DOHH2 (cell line): ENCODE data around the gene C7orf57.
"Not testable (repeated sequence)": the region's sequence is repeated elsewhere in the genome, so short reads cannot be mapped to it uniquely, and the experiment has no call there.

Experiments
- H3F3A ChIP-seq: fragments of 200-600 bp; sonication (generic), shearing (Covaris generic); 2 replicates; pipeline ENCODE4 v1.6.0; 2016; ENCODE audit warnings: antibody characterized with exemption, mild to moderate bottlenecking; ENCODE audit not compliant: control insufficient read depth, insufficient read depth
- H3K27ac ChIP-seq: fragments of 200-600 bp; sonication (generic); 2 replicates; pipeline ENCODE4 v1.5.1; 2014; ENCODE audit warnings: low read depth, mild to moderate bottlenecking, low read length, moderate library complexity
- H3K27me3 ChIP-seq: fragments of 200-600 bp; sonication (generic); 2 replicates; pipeline ENCODE4 v1.6.1; 2014; ENCODE audit warnings: mild to moderate bottlenecking, low read length, mixed read lengths; ENCODE audit not compliant: control insufficient read depth
- H3K36me3 ChIP-seq: fragments of 200-600 bp; sonication (generic); 2 replicates; pipeline ENCODE4 v1.6.1; 2014; ENCODE audit warnings: mild to moderate bottlenecking, low read length, moderate library complexity, mixed read lengths; ENCODE audit not compliant: control insufficient read depth
- H3K4me1 ChIP-seq: fragments of 200-600 bp; sonication (generic); 2 replicates; pipeline ENCODE4 v1.6.1; 2014; ENCODE audit warnings: mild to moderate bottlenecking, low read length, mixed read lengths; ENCODE audit not compliant: control insufficient read depth
- H3K4me2 ChIP-seq: fragments of 200-600 bp; sonication (generic); 2 replicates; pipeline ENCODE4 v1.6.0; 2014; ENCODE audit warnings: mild to moderate bottlenecking, low read length, moderate library complexity
- H3K4me3 ChIP-seq: fragments of 200-600 bp; sonication (generic); 2 replicates; pipeline ENCODE4 v1.5.1; 2014; ENCODE audit warnings: mild to moderate bottlenecking, low read length, mixed read lengths
- H3K79me2 ChIP-seq: fragments of 200-600 bp; sonication (generic); 2 replicates; pipeline ENCODE4 v1.6.1; 2014; ENCODE audit warnings: mild to moderate bottlenecking, low read length, mixed read lengths; ENCODE audit not compliant: control insufficient read depth
- H3K9me2 ChIP-seq: fragments of 200-600 bp; sonication (generic); replicated peaks from 2 replicates; pipeline ENCODE4 v1.6.1; 2014; ENCODE audit warnings: mild to moderate bottlenecking, low read length, mixed read lengths; ENCODE audit not compliant: control insufficient read depth
- H3K9me3 ChIP-seq: fragments of 200-600 bp; sonication (generic); 2 replicates; pipeline ENCODE4 v1.6.1; 2014; ENCODE audit warnings: antibody characterized with exemption, low read length, mixed read lengths; ENCODE audit not compliant: control insufficient read depth, insufficient read depth
- H4K20me1 ChIP-seq: fragments of 200-600 bp; sonication (generic); 2 replicates; pipeline ENCODE4 v1.6.0; 2014; ENCODE audit warnings: low read depth, mild to moderate bottlenecking, antibody characterized with exemption, low read length, moderate library complexity; ENCODE audit not compliant: control insufficient read depth, insufficient read depth
- EZH2phosphoT487 ChIP-seq: fragments of 200-600 bp; sonication (generic); IDR thresholded peaks from 2 replicates; pipeline ENCODE4 v1.6.1; 2017; ENCODE audit warnings: borderline replicate concordance, mild to moderate bottlenecking, antibody characterized with exemption, low read length, moderate library complexity, mixed read lengths
- TF ChIP-seq, protein P1 (sequence below): fragments of 200-600 bp; sonication (generic); IDR thresholded peaks from one replicate; pipeline ENCODE4 v1.5.1; 2014; ENCODE audit warnings: antibody characterized with exemption, mild to moderate bottlenecking, low read depth, low read length; ENCODE audit not compliant: poor library complexity, severe bottlenecking

The C7orf57 gene

DNA sequence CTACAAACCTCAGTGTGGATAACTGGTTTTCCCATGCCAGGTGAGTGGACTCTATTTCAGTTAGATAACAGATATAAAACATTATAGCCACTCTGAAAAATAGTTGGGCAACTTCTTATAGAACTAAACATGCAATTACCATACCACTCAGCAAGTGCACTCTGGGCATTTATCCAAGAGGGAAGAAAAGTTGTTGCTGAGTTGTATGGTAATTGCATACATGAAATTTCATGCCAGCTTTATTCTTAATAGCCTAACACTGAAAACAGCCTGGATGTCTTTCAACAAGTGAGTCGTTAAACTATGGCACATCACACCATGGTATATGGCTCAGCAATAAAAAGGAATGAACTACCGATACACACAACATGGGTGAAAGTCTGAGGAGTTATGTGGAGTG, 43.1 kb downstream of the C7orf57 start:
- H3K27ac ChIP-seq: no peak overlapping the region
- H3K36me3 ChIP-seq: no peaks in the 10 kb centered on the region
- H4K20me1 ChIP-seq: no peaks in the 10 kb centered on the region
- H3K27me3 ChIP-seq: peaks cover 4% of the 10 kb centered on the region; the same call in 1 of the 2 replicates
- no peaks in the 10 kb centered on the region for H3K4me1 ChIP-seq
- H3K9me2 ChIP-seq: no peaks in the 10 kb centered on the region
- no peaks in the 10 kb centered on the region for H3K79me2 ChIP-seq
- H3F3A ChIP-seq: no peaks in the 10 kb centered on the region
- H3K4me2 ChIP-seq: no peak overlapping the region
- H3K9me3 ChIP-seq: no peaks in the 10 kb centered on the region
- no peak for TF ChIP-seq EZH2phosphoT487
- TF ChIP-seq, protein P1, sequence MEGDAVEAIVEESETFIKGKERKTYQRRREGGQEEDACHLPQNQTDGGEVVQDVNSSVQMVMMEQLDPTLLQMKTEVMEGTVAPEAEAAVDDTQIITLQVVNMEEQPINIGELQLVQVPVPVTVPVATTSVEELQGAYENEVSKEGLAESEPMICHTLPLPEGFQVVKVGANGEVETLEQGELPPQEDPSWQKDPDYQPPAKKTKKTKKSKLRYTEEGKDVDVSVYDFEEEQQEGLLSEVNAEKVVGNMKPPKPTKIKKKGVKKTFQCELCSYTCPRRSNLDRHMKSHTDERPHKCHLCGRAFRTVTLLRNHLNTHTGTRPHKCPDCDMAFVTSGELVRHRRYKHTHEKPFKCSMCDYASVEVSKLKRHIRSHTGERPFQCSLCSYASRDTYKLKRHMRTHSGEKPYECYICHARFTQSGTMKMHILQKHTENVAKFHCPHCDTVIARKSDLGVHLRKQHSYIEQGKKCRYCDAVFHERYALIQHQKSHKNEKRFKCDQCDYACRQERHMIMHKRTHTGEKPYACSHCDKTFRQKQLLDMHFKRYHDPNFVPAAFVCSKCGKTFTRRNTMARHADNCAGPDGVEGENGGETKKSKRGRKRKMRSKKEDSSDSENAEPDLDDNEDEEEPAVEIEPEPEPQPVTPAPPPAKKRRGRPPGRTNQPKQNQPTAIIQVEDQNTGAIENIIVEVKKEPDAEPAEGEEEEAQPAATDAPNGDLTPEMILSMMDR: no peak
- no peak overlapping the region for H3K4me3 ChIP-seq

GRCh38 chr7:48082378-48082777, 47.0 kb downstream of the C7orf57 start:
- H3K79me2 ChIP-seq, H3K4me3 ChIP-seq, H3K9me3 ChIP-seq, H3K36me3 ChIP-seq, H4K20me1 ChIP-seq, H3K9me2 ChIP-seq, H3K27me3 ChIP-seq, H3K27ac ChIP-seq, H3K4me1 ChIP-seq, H3K4me2 ChIP-seq, H3F3A ChIP-seq: not testable (repeated sequence)

GRCh38 chr7:48083114-48083830, 47.9 kb downstream of the C7orf57 start:
- H3K27ac ChIP-seq: no peak overlapping the region

More at GRCh38 chr7:48083114-48083830, 47.9 kb downstream of the C7orf57 start:
- H3K4me2 ChIP-seq: no peak overlapping the region
- H3K4me3 ChIP-seq: no peak overlapping the region
- no peaks in the 10 kb centered on the region for H4K20me1 ChIP-seq
- H3F3A ChIP-seq: no peaks in the 10 kb centered on the region
- no peaks in the 10 kb centered on the region for H3K9me3 ChIP-seq
- H3K79me2 ChIP-seq: no peaks in the 10 kb centered on the region
- TF ChIP-seq EZH2phosphoT487: no peak
- TF ChIP-seq, protein P1: no peak
- H3K36me3 ChIP-seq: no peaks in the 10 kb centered on the region
- H3K4me1 ChIP-seq: peaks cover 11% of the 10 kb centered on the region
- peaks cover under 1% of the 10 kb centered on the region; the same call in 1 of the 2 replicates for H3K27me3 ChIP-seq
- no peaks in the 10 kb centered on the region for H3K9me2 ChIP-seq
